Glutamatergic neuron (in vitro differentiated cells): ENCODE measurements around the gene ELMO1. TPM values are rescaled to one million over a fixed set of nuclear protein-coding genes. Genes with fewer than 3 reads are reported as not detected.

ENCODE experiments used
- DNase-seq: peaks from one replicate; pipeline ENCODE4 v3.0.0; 2022
- H3K27ac Mint-ChIP-seq: one replicate; pipeline ENCODE4 v1.8.0; 2020; ENCODE audit warnings: mild to moderate bottlenecking, mixed read lengths, inconsistent platforms; ENCODE audit not compliant: unreplicated experiment
- H3K27me3 Mint-ChIP-seq: one replicate; pipeline ENCODE4 v1.8.0; 2020; ENCODE audit warnings: mild to moderate bottlenecking, moderate library complexity, mixed read lengths, inconsistent platforms; ENCODE audit not compliant: unreplicated experiment
- H3K36me3 Mint-ChIP-seq: one replicate; pipeline ENCODE4 v1.8.0; 2020; ENCODE audit warnings: mild to moderate bottlenecking, mixed read lengths, inconsistent platforms; ENCODE audit not compliant: unreplicated experiment
- H3K4me1 Mint-ChIP-seq: one replicate; pipeline ENCODE4 v1.8.0; 2020; ENCODE audit warnings: mild to moderate bottlenecking, low read depth, mixed read lengths, inconsistent platforms; ENCODE audit not compliant: unreplicated experiment
- H3K4me3 Mint-ChIP-seq: one replicate; pipeline ENCODE4 v1.8.0; 2020; ENCODE audit warnings: mild to moderate bottlenecking, mixed read lengths, inconsistent platforms; ENCODE audit not compliant: unreplicated experiment
- H3K9me3 Mint-ChIP-seq: one replicate; pipeline ENCODE4 v1.8.0; 2020; ENCODE audit warnings: mild to moderate bottlenecking, moderate library complexity, mixed read lengths, inconsistent platforms; ENCODE audit not compliant: unreplicated experiment
- CTCF ChIP-seq: fragments of 200-600 bp; sonication (generic); IDR thresholded peaks from one replicate; pipeline ENCODE4 v1.5.0; 2021; ENCODE audit not compliant: partially characterized antibody, unreplicated experiment
- total RNA-seq: library from RNA; stranded (reverse); fragmentation: NEBNext Ultra II Directional; extraction: Animal tissue kit (Norgen Biotek cat#: 25700); gene quantifications from one replicate; pipeline ENCODE4 v1.2.1, GENCODE V29; 2021; ENCODE audit not compliant: unreplicated experiment

ELMO1 gene
- total RNA-seq, 1 donor from 2014 or later, result 5.5 TPM

- DNase-seq, result no peak
- Mint-ChIP-seq H3K36me3 (peaks cover 8% of the 10 kb centered on the region), H3K4me1 (no peaks in the 10 kb centered on the region), H3K27me3 (no peaks in the 10 kb centered on the region), H3K27ac (no peak overlapping the region), H3K9me3 (peaks cover 4% of the 10 kb centered on the region), H3K4me3 (no peak overlapping the region)
- no peak for TF ChIP-seq CTCF
Measured at GRCh38 chr7:36955456-36956129, 493.1 kb downstream of the ELMO1 start.

GRCh38 chr7:36951257-36951697 is 497.4 kb downstream of the ELMO1 start:
- TF ChIP-seq CTCF, result no peak
- no peak for DNase-seq
- H3K4me3 Mint-ChIP-seq, result no peak overlapping the region
- no peak overlapping the region for H3K27ac Mint-ChIP-seq
- H3K9me3 Mint-ChIP-seq, result peaks cover 6% of the 10 kb centered on the region
- peaks cover 13% of the 10 kb centered on the region for H3K4me1 Mint-ChIP-seq
- H3K27me3 Mint-ChIP-seq, result peaks cover 6% of the 10 kb centered on the region
- peaks cover 15% of the 10 kb centered on the region for H3K36me3 Mint-ChIP-seq

- Mint-ChIP-seq H3K4me3 (no peak overlapping the region), H3K27ac (no peak overlapping the region)
Measured at GRCh38 chr7:36949711-36950600, 498.7 kb downstream of the ELMO1 start.

GRCh38 chr7:36946401-36946739 is 502.3 kb downstream of the ELMO1 start:
- peak overlapping the region; percentile 35 for H3K4me3 Mint-ChIP-seq
- H3K9me3 Mint-ChIP-seq, result peaks cover 14% of the 10 kb centered on the region
- no peak for TF ChIP-seq CTCF

More at GRCh38 chr7:36949711-36950600, 498.7 kb downstream of the ELMO1 start:
- Mint-ChIP-seq H3K27me3 (peaks cover 6% of the 10 kb centered on the region), H3K9me3 (peaks cover 14% of the 10 kb centered on the region), H3K4me1 (peaks cover 22% of the 10 kb centered on the region), H3K36me3 (peaks cover 15% of the 10 kb centered on the region)
- no peak for DNase-seq
- TF ChIP-seq CTCF, result no peak

More at GRCh38 chr7:36946401-36946739, 502.3 kb downstream of the ELMO1 start:
- Mint-ChIP-seq H3K4me1 (peaks cover 32% of the 10 kb centered on the region), H3K36me3 (peaks cover 14% of the 10 kb centered on the region), H3K27ac (peak overlapping the region; percentile 84), H3K27me3 (peaks cover 6% of the 10 kb centered on the region)
- DNase-seq, result no peak
